ENCODE measurements around the gene KCNIP4. TPM values are rescaled to one million over a fixed set of nuclear protein-coding genes. Genes with fewer than 3 reads are reported as not detected.

The KCNIP4 gene
- total RNA-seq, 4 donors from 2014 or later, result 0.19 to 0.50 (median 0.34) TPM; not detected in 1

GRCh38 chr4:21457086-21457840 is 491.3 kb downstream of the KCNIP4 start:
- WGBS, result 65% methylated on average over 6 of the region's 6 CpGs
- DNase-seq (ENCODE audit: extremely low spot score), result no peak
- no peaks in the 10 kb centered on the region for H3K27me3 ChIP-seq
- TF ChIP-seq POLR2AphosphoS5 (IDR thresholded peaks at IDR 0.05) (no peak), EP300 (IDR thresholded peaks at IDR 0.05) (no peak), POLR2A (IDR thresholded peaks at IDR 0.05; ENCODE audit: low read depth) (no peak), CTCF (IDR thresholded peaks at IDR 0.05) (no peak)
- H3K9me3 ChIP-seq, result no peaks in the 10 kb centered on the region
- intact Hi-C loops (cut with DNase I), result no loop called here
- H3K36me3 ChIP-seq, result no peaks in the 10 kb centered on the region
- H3K4me3 ChIP-seq, result no peak overlapping the region
- H3K27ac ChIP-seq (replicated peaks in 1 of 4), result no peak overlapping the region
- no peaks in the 10 kb centered on the region for H3K4me1 ChIP-seq

- intact Hi-C loops (cut with DNase I), result no loop called here
- WGBS, result 70% methylated on average over 1 of the region's 1 CpG
Observed at GRCh38 chr4:21454831-21455230, 493.7 kb downstream of the KCNIP4 start.

GRCh38 chr4:21454201-21454600 is 494.4 kb downstream of the KCNIP4 start:
- intact Hi-C loops (cut with DNase I), result no loop called here
- WGBS, result 71% methylated on average over 4 of the region's 4 CpGs
- DNase-seq (ENCODE audit: extremely low spot score), result no peak
- TF ChIP-seq POLR2A (IDR thresholded peaks at IDR 0.05; ENCODE audit: low read depth) (no peak), POLR2AphosphoS5 (IDR thresholded peaks at IDR 0.05) (no peak), EP300 (IDR thresholded peaks at IDR 0.05) (no peak), CTCF (IDR thresholded peaks at IDR 0.05) (no peak)
- Histone ChIP-seq H3K27ac (replicated peaks in 1 of 4) (no peak overlapping the region), H3K9me3 (no peaks in the 10 kb centered on the region), H3K4me1 (no peaks in the 10 kb centered on the region), H3K4me3 (no peak overlapping the region), H3K27me3 (no peaks in the 10 kb centered on the region), H3K36me3 (no peaks in the 10 kb centered on the region)

More at GRCh38 chr4:21454831-21455230, 493.7 kb downstream of the KCNIP4 start:
- DNase-seq (ENCODE audit: extremely low spot score), result no peak
- TF ChIP-seq POLR2AphosphoS5 (IDR thresholded peaks at IDR 0.05), result no peak
- no peak for TF ChIP-seq EP300 (IDR thresholded peaks at IDR 0.05)
- TF ChIP-seq CTCF (IDR thresholded peaks at IDR 0.05), result no peak
- TF ChIP-seq POLR2A (IDR thresholded peaks at IDR 0.05; ENCODE audit: low read depth), result no peak
- Histone ChIP-seq H3K4me1 (no peaks in the 10 kb centered on the region), H3K27me3 (no peaks in the 10 kb centered on the region), H3K36me3 (no peaks in the 10 kb centered on the region), H3K9me3 (no peaks in the 10 kb centered on the region), H3K27ac (replicated peaks in 1 of 4) (no peak overlapping the region), H3K4me3 (no peak overlapping the region)

GRCh38 chr4:21452931-21453330 is 495.6 kb downstream of the KCNIP4 start:
- Histone ChIP-seq H3K27ac (replicated peaks in 1 of 4) (no peak overlapping the region), H3K36me3 (no peaks in the 10 kb centered on the region), H3K27me3 (no peaks in the 10 kb centered on the region), H3K4me1 (no peaks in the 10 kb centered on the region), H3K9me3 (no peaks in the 10 kb centered on the region), H3K4me3 (no peak overlapping the region)
- no peak for DNase-seq (ENCODE audit: extremely low spot score)
- intact Hi-C loops (cut with DNase I), result no loop called here
- TF ChIP-seq POLR2A (IDR thresholded peaks at IDR 0.05; ENCODE audit: low read depth) (no peak), EP300 (IDR thresholded peaks at IDR 0.05) (no peak), POLR2AphosphoS5 (IDR thresholded peaks at IDR 0.05) (no peak), CTCF (IDR thresholded peaks at IDR 0.05) (no peak)

- Histone ChIP-seq H3K9me3 (no peaks in the 10 kb centered on the region), H3K36me3 (no peaks in the 10 kb centered on the region), H3K27me3 (no peaks in the 10 kb centered on the region), H3K27ac (replicated peaks in 1 of 4) (no peak overlapping the region), H3K4me3 (no peak overlapping the region), H3K4me1 (no peaks in the 10 kb centered on the region)
- WGBS, result 37% methylated on average over 1 of the region's 1 CpG
- no peak for TF ChIP-seq EP300 (IDR thresholded peaks at IDR 0.05)
- TF ChIP-seq CTCF (IDR thresholded peaks at IDR 0.05), result no peak
- DNase-seq (ENCODE audit: extremely low spot score), result no peak
- intact Hi-C loops (cut with DNase I), result no loop called here
Observed at GRCh38 chr4:21451032-21451431, 497.5 kb downstream of the KCNIP4 start.

Data from esophagus muscularis mucosa (tissue), 4 donors.